A549 (cell line): ENCODE results near the gene SOX6. TPM values are rescaled to one million over a fixed set of nuclear protein-coding genes. Genes with fewer than 3 reads are reported as not detected.

Source experiments
- ATAC-seq, 2 experiments: fragments of 200-7000 bp in 1 of 2; fragments of >200 bp in 1 of 2; cut with Nextera tagmentation in 1 of 2; cut with Tn5 transposase in 1 of 2; 3 replicates each; pipeline versions ENCODE4 v1.8.0 to v1.9.1; 2018 to 2020; ENCODE audit warnings: mild to moderate bottlenecking in 1 of 2, moderate library complexity in 1 of 2
- CTCF ChIA-PET: fragments of 300-600 bp; sonication (Branson Sonifier 250); formaldehyde crosslinking; extraction: SDS; loops from one replicate; lab custom pipeline; 2021; ENCODE audit warnings: antibody characterized with exemption, inconsistent platforms; lab: Yijun Ruan, JAX
- POLR2A ChIA-PET: fragments of 350-600 bp; formaldehyde crosslinking; extraction: SDS; loops from one replicate; lab custom pipeline; 2021; ENCODE audit warnings: antibody characterized with exemption, inconsistent platforms; lab: Yijun Ruan, JAX
- DNase-seq, 2 experiments: peaks; one replicate each; pipeline versions ENCODE4 v3.0.0 to v3.0.0-alpha.2; 2011 to 2016; ENCODE audit warnings: low read depth in 1 of 2, low spot score in 1 of 2
- FAIRE-seq: peaks from 2 replicates; lab custom pipeline; 2011; peaks lifted over from hg19 to GRCh38; lab: Jason Lieb, UNC
- H3K27ac ChIP-seq, 2 experiments: fragments of >200 bp; sonication (Bioruptor Twin); formaldehyde crosslinking; 3 replicates each; pipeline ENCODE4 v1.5.1; 2016 to 2017
- H3K4me1 ChIP-seq: fragments of >200 bp; sonication (Bioruptor Twin); formaldehyde crosslinking; 3 replicates; pipeline ENCODE4 v1.6.1; 2016
- H3K4me2 ChIP-seq: fragments of >200 bp; sonication (Bioruptor Twin); formaldehyde crosslinking; 3 replicates; pipeline ENCODE4 v1.6.1; 2016
- H3K4me3 ChIP-seq: fragments of >200 bp; sonication (Bioruptor Twin); formaldehyde crosslinking; 3 replicates; pipeline ENCODE4 v1.5.1; 2016
- H3K9me3 ChIP-seq: fragments of >200 bp; sonication (Bioruptor Twin); formaldehyde crosslinking; 3 replicates; pipeline ENCODE4 v1.6.1; 2016
- BHLHE40 ChIP-seq: IDR thresholded peaks from 2 replicates; pipeline ENCODE4 v1.6.1; 2012; ENCODE audit warnings: low read depth, low read length, inconsistent platforms
- CBX8 ChIP-seq: fragments of 200-600 bp; sonication (generic); IDR thresholded peaks from 2 replicates; pipeline ENCODE4 v1.6.1; 2016
- EHMT2 ChIP-seq: fragments of 200-600 bp; sonication (generic); IDR thresholded peaks from 2 replicates; pipeline ENCODE4 v1.6.1; 2016; ENCODE audit warnings: antibody characterized with exemption, low read depth, mild to moderate bottlenecking, moderate library complexity
- FOXS1 ChIP-seq: fragments of 250-450 bp; sonication (Bioruptor Pico); IDR thresholded peaks from 2 replicates; pipeline ENCODE4 v1.5.0; 2020; ENCODE audit warnings: mild to moderate bottlenecking, moderate library complexity
- HDAC2 ChIP-seq: fragments of 200-600 bp; sonication (generic); IDR thresholded peaks from 2 replicates; pipeline ENCODE4 v1.6.1; 2016
- HOXB13 ChIP-seq: fragments of 250-450 bp; sonication (Bioruptor Pico); IDR thresholded peaks from 2 replicates; pipeline ENCODE4 v1.5.0; 2020; ENCODE audit warnings: low read depth, mild to moderate bottlenecking, moderate library complexity
- JUN ChIP-seq, 2 experiments: fragments of >200 bp; sonication (Bioruptor Twin); formaldehyde crosslinking; IDR thresholded peaks; 2 replicates in 1 of 2; 3 replicates in 1 of 2; pipeline ENCODE4 v1.6.1; 2016 to 2017
- KDM1A ChIP-seq: fragments of 200-600 bp; sonication (generic); IDR thresholded peaks from 2 replicates; pipeline ENCODE4 v1.6.1; 2016; ENCODE audit warnings: low read depth, mild to moderate bottlenecking
- MAFK ChIP-seq: fragments of 450-650 bp; IDR thresholded peaks from 2 replicates; pipeline ENCODE4 v1.6.1; 2014; ENCODE audit not compliant: partially characterized antibody
- MAZ ChIP-seq: fragments of 150-350 bp; IDR thresholded peaks from 2 replicates; pipeline ENCODE4 v1.6.1; 2014; ENCODE audit warnings: antibody characterized with exemption, low read depth, low read length, borderline replicate concordance
- MYC ChIP-seq: IDR thresholded peaks from 2 replicates; pipeline ENCODE4 v1.6.1; 2012; ENCODE audit warnings: mild to moderate bottlenecking, inconsistent platforms, low read length, improper control_type of control experiment, borderline replicate concordance
- PHF8 ChIP-seq: fragments of 200-600 bp; sonication (generic); IDR thresholded peaks from 2 replicates; pipeline ENCODE4 v1.6.1; 2016; ENCODE audit warnings: low read depth, mild to moderate bottlenecking, antibody characterized with exemption, moderate library complexity, borderline replicate concordance
- POLR2A ChIP-seq: IDR thresholded peaks from 2 replicates; pipeline ENCODE4 v1.6.1; 2012; ENCODE audit warnings: mild to moderate bottlenecking, low read length
- RFX5 ChIP-seq: fragments of 450-650 bp; IDR thresholded peaks from 2 replicates; pipeline ENCODE4 v1.7.1; 2014; ENCODE audit warnings: antibody characterized with exemption, mild to moderate bottlenecking, moderate library complexity
- SMC3 ChIP-seq: fragments of >200 bp; sonication (Bioruptor Twin); formaldehyde crosslinking; IDR thresholded peaks from 3 replicates; pipeline ENCODE4 v1.6.1; 2018; ENCODE audit warnings: inconsistent platforms
- SREBF2 ChIP-seq: fragments of 450-650 bp; IDR thresholded peaks from 2 replicates; pipeline ENCODE4 v1.6.1; 2014; ENCODE audit warnings: mild to moderate bottlenecking, moderate library complexity
- TP53 ChIP-seq: fragments of 250-450 bp; sonication (Bioruptor Pico); IDR thresholded peaks from 2 replicates; pipeline ENCODE4 v1.5.0; 2021; ENCODE audit warnings: mild to moderate bottlenecking, moderate library complexity
- ZFP36 ChIP-seq: fragments of 450-650 bp; IDR thresholded peaks from 2 replicates; pipeline ENCODE4 v1.6.1; 2014; ENCODE audit warnings: borderline replicate concordance; ENCODE audit not compliant: partially characterized antibody
- ZSCAN20 ChIP-seq: fragments of 250-450 bp; sonication (Bioruptor Pico); IDR thresholded peaks from 2 replicates; pipeline ENCODE4 v1.8.0; 2022; ENCODE audit warnings: mild to moderate bottlenecking, moderate library complexity
- WGBS: methylation state at CpG from one replicate; pipeline ENCODE4 v1.1.6; 2017; ENCODE audit errors: missing lambda C conversion rate; 5-methylcytosine and 5-hydroxymethylcytosine counted together
- polyA plus RNA-seq, 4 experiments: library from polyadenylated mRNA; depleted of rRNA in 3 of 4; stranded (reverse); fragments of >200 nt; fragmentation: RNase III in 1 of 4; extraction: RNeasy Plus Mini Kit Qiagen cat#74134 plus additional on column Dnase treatment in 1 of 4; gene quantifications; 2 replicates in 3 of 4; 3 replicates in 1 of 4; pipeline ENCODE4 v1.2.3, GENCODE V29; 2011 to 2017
- TF ChIP-seq, protein P1 (sequence below): IDR thresholded peaks from 2 replicates; pipeline ENCODE4 v1.6.1; 2012
- TF ChIP-seq, protein P2 (sequence below): fragments of 200-600 bp; sonication (generic); IDR thresholded peaks from 2 replicates; pipeline ENCODE4 v1.6.1; 2016; ENCODE audit warnings: antibody characterized with exemption, mild to moderate bottlenecking, moderate library complexity
- TF ChIP-seq, protein P3 (sequence below): fragments of >200 bp; sonication (Bioruptor Twin); formaldehyde crosslinking; IDR thresholded peaks from 3 replicates; pipeline ENCODE4 v1.6.1; 2016
- TF ChIP-seq, protein P4 (sequence below): fragments of >200 bp; sonication (Bioruptor Twin); formaldehyde crosslinking; IDR thresholded peaks from 2 replicates; pipeline ENCODE4 v1.6.1; 2016

The SOX6 gene
- polyA plus RNA-seq, 2 of the 4 experiments (the other 2 are of a cell fraction), result 0.18 TPM; not detected in 1

DNA sequence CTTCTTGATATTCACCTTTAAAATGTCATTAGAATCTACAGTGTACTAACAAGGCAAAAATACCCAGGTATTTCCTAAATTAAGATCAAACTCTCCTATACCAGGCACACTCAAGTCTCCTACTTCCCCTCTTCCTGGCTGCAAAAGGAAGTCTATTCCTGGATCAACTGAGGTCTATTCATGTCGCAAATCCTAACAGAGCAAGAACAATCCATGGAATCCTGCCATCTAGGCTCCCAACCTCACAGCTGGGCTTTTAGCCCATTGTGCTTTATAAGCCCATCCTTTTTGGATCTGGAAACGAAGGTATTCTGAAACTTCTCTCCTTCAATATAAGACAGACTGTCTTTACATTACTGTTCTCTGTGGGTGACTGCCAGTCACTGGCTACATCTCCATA is 161.8 kb downstream of the SOX6 start:
- ChIA-PET CTCF (no interaction called here), POLR2A (no interaction called here)
- Histone ChIP-seq H3K4me2 (no peak overlapping the region), H3K9me3 (no peaks in the 10 kb centered on the region), H3K4me1 (peaks cover 10% of the 10 kb centered on the region; the same call in 2 of the 3 replicates), H3K27ac (no peak overlapping the region), H3K4me3 (no peak overlapping the region)
- DNase-seq, result no peak
- TF ChIP-seq JUN (IDR thresholded peaks at IDR 0.05), result no peak
- no peak for TF ChIP-seq TP53 (CRISPR knock-in tag)
- TF ChIP-seq EHMT2, result no peak
- TF ChIP-seq FOXS1 (CRISPR knock-in tag), result no peak
- TF ChIP-seq ZSCAN20 (CRISPR knock-in tag), result no peak
- no peak for TF ChIP-seq BHLHE40
- TF ChIP-seq, protein P1, sequence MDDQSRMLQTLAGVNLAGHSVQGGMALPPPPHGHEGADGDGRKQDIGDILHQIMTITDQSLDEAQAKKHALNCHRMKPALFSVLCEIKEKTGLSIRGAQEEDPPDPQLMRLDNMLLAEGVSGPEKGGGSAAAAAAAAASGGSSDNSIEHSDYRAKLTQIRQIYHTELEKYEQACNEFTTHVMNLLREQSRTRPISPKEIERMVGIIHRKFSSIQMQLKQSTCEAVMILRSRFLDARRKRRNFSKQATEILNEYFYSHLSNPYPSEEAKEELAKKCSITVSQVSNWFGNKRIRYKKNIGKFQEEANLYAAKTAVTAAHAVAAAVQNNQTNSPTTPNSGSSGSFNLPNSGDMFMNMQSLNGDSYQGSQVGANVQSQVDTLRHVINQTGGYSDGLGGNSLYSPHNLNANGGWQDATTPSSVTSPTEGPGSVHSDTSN, result no peak
- no peak for TF ChIP-seq HDAC2
- no peak for TF ChIP-seq HOXB13 (CRISPR knock-in tag)
- TF ChIP-seq, protein P2, sequence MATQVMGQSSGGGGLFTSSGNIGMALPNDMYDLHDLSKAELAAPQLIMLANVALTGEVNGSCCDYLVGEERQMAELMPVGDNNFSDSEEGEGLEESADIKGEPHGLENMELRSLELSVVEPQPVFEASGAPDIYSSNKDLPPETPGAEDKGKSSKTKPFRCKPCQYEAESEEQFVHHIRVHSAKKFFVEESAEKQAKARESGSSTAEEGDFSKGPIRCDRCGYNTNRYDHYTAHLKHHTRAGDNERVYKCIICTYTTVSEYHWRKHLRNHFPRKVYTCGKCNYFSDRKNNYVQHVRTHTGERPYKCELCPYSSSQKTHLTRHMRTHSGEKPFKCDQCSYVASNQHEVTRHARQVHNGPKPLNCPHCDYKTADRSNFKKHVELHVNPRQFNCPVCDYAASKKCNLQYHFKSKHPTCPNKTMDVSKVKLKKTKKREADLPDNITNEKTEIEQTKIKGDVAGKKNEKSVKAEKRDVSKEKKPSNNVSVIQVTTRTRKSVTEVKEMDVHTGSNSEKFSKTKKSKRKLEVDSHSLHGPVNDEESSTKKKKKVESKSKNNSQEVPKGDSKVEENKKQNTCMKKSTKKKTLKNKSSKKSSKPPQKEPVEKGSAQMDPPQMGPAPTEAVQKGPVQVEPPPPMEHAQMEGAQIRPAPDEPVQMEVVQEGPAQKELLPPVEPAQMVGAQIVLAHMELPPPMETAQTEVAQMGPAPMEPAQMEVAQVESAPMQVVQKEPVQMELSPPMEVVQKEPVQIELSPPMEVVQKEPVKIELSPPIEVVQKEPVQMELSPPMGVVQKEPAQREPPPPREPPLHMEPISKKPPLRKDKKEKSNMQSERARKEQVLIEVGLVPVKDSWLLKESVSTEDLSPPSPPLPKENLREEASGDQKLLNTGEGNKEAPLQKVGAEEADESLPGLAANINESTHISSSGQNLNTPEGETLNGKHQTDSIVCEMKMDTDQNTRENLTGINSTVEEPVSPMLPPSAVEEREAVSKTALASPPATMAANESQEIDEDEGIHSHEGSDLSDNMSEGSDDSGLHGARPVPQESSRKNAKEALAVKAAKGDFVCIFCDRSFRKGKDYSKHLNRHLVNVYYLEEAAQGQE, result no peak
- TF ChIP-seq SREBF2, result no peak
- TF ChIP-seq PHF8, result no peak
- no peak for FAIRE-seq
- 59% methylated on average over 2 of the region's 2 CpGs for WGBS
- ATAC-seq, result no peak

DNA sequence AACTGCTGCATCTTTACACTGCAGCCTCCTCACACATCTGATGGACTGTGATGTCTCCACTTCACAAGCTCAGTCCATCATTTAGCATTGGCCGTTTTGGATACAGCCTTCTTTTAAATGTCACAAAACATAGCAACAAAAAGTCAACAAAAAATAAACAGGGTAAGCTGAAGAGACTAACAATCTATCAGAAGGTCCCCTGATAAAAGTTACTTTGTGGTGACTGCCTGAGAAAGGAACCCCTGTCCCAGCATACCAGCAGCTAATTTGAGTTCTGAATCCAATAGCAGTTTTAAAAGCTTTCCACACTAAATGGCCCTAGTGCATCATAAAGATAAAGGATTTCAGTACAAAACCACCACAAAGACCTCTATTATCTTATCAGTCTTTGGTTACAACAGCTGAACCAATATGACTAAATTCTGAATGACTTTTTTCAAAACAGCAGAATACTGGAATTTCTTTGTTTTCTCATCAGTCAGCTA is 162.4 kb downstream of the SOX6 start:
- no peak overlapping the region for H3K27ac ChIP-seq
- ChIA-PET POLR2A (no interaction called here), CTCF (no interaction called here)
- 33% methylated on average over 1 of the region's 1 CpG for WGBS
- no peak overlapping the region for H3K4me3 ChIP-seq
- no peak for ATAC-seq
- H3K9me3 ChIP-seq, result no peaks in the 10 kb centered on the region
- FAIRE-seq, result no peak
- no peak overlapping the region for H3K4me2 ChIP-seq
- DNase-seq, result no peak
- H3K4me1 ChIP-seq, result peaks cover 10% of the 10 kb centered on the region; the same call in 2 of the 3 replicates
- TF ChIP-seq, protein P1, result no peak
- TF ChIP-seq MAZ (no peak), POLR2A (no peak), SMC3 (no peak), ZFP36 (no peak), MYC (no peak), FOXS1 (CRISPR knock-in tag) (no peak), CBX8 (no peak), HOXB13 (CRISPR knock-in tag) (no peak), KDM1A (no peak), RFX5 (no peak), BHLHE40 (no peak), MAFK (no peak)
- TF ChIP-seq, protein P3, sequence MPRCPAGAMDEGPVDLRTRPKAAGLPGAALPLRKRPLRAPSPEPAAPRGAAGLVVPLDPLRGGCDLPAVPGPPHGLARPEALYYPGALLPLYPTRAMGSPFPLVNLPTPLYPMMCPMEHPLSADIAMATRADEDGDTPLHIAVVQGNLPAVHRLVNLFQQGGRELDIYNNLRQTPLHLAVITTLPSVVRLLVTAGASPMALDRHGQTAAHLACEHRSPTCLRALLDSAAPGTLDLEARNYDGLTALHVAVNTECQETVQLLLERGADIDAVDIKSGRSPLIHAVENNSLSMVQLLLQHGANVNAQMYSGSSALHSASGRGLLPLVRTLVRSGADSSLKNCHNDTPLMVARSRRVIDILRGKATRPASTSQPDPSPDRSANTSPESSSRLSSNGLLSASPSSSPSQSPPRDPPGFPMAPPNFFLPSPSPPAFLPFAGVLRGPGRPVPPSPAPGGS, result no peak
- TF ChIP-seq, protein P4, sequence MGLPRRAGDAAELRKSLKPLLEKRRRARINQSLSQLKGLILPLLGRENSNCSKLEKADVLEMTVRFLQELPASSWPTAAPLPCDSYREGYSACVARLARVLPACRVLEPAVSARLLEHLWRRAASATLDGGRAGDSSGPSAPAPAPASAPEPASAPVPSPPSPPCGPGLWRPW, result no peak
